Colonic mucosa (tissue), 4 donors: ENCODE data around the gene F10. TPM values are rescaled to one million over a fixed set of nuclear protein-coding genes. Genes with fewer than 3 reads are reported as not detected.

Experiments
- DNase-seq: peaks from one replicate; pipeline ENCODE4 v3.0.0-alpha.2; 2020
- H3K27ac ChIP-seq: fragments of 200-600 bp; one replicate; pipeline ENCODE4 v1.8.0; 2021
- H3K27me3 ChIP-seq: fragments of 200-600 bp; one replicate; pipeline ENCODE4 v1.8.0; 2021
- H3K36me3 ChIP-seq: fragments of 200-600 bp; one replicate; pipeline ENCODE4 v1.8.0; 2021
- H3K4me1 ChIP-seq: fragments of 200-600 bp; one replicate; pipeline ENCODE4 v1.8.0; 2021; ENCODE audit warnings: mild to moderate bottlenecking
- H3K4me3 ChIP-seq: fragments of 200-600 bp; one replicate; pipeline ENCODE4 v1.8.0; 2021
- H3K9ac ChIP-seq, 2 donors: one replicate each; pipeline ENCODE4 v1.7.0; 2013; ENCODE audit warnings: control low read depth in 2 of 2, low read depth in 2 of 2, low read length in 2 of 2
- H3K9me3 ChIP-seq: fragments of 200-600 bp; one replicate; pipeline ENCODE4 v1.8.0; 2021
- CTCF ChIP-seq: fragments of 200-600 bp; IDR thresholded peaks from one replicate; pipeline ENCODE4 v1.8.0; 2022; ENCODE audit warnings: antibody characterized with exemption, mild to moderate bottlenecking
- intact Hi-C: fragments of 100-400 bp; cut with DNase I; formaldehyde crosslinking; loops from one replicate; pipeline ENCODE4 v1.14.1; 2022
- total RNA-seq, 2 donors: library from RNA; stranded (reverse); fragmentation: NEBNext Ultra II Directional in 1 of 2; extraction: Animal tissue kit (Norgen Biotek cat#: 25700) in 1 of 2; gene quantifications; one replicate each; pipeline ENCODE4 v1.2.1, GENCODE V29; 2021
- donor health status: healthy.
- donor health status: DM: no; HTN: no; CAD: no.
- donor health status: DM: no; HTN: no; CAD: no.

F10 gene
- total RNA-seq, 2 donors from 2014 or later = 1.5 to 4.1 TPM

DNA sequence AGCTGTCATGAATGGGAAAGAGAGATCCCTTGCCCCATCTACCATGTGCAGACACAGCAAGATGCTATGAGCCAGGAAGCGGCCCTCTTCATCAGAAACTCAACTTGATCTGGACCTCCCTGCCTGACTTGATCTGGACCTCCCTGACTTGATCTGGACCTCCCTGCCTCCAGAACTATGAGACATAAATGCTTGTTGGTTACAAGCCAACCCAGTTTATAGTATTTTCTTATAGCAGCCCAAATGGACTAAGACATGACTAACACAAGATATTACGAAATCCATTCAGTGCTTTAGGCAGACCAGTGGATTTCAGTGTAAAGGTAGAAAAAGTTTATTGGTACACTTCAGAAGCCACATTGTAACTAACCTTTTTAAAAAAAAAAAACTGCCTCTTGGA, 70.3 kb downstream of the F10 start:
- peaks cover 13% of the 10 kb centered on the region for H3K36me3 ChIP-seq
- no peak for DNase-seq
- no peaks in the 10 kb centered on the region for H3K27me3 ChIP-seq
- H3K9ac ChIP-seq = no peak overlapping the region
- H3K4me1 ChIP-seq = no peaks in the 10 kb centered on the region
- H3K9me3 ChIP-seq = no peaks in the 10 kb centered on the region
- no peak for TF ChIP-seq CTCF
- H3K4me3 ChIP-seq = no peak overlapping the region
- intact Hi-C loops = no loop called here
- H3K27ac ChIP-seq = no peak overlapping the region

GRCh38 chr13:113195360-113195759, 72.8 kb downstream of the F10 start:
- intact Hi-C loops = no loop called here
- no peak for DNase-seq
- no peak for TF ChIP-seq CTCF
- no peaks in the 10 kb centered on the region for H3K9me3 ChIP-seq
- no peaks in the 10 kb centered on the region for H3K4me1 ChIP-seq
- H3K27me3 ChIP-seq = no peaks in the 10 kb centered on the region
- H3K36me3 ChIP-seq = peaks cover 13% of the 10 kb centered on the region
- H3K9ac ChIP-seq = no peak overlapping the region
- H3K4me3 ChIP-seq = no peak overlapping the region
- H3K27ac ChIP-seq = no peak overlapping the region

- H3K4me3 ChIP-seq = no peak overlapping the region
- intact Hi-C loops = no loop called here
- H3K36me3 ChIP-seq = peaks cover 13% of the 10 kb centered on the region
- no peaks in the 10 kb centered on the region for H3K4me1 ChIP-seq
- no peak overlapping the region for H3K27ac ChIP-seq
- DNase-seq = no peak
- H3K27me3 ChIP-seq = no peaks in the 10 kb centered on the region
- no peaks in the 10 kb centered on the region for H3K9me3 ChIP-seq
- no peak overlapping the region for H3K9ac ChIP-seq
- no peak for TF ChIP-seq CTCF
Observed at GRCh38 chr13:113196970-113197737, 74.6 kb downstream of the F10 start.

Other genes starting within 250 kb of the F10 start
- gene MCF2L, start 153.6 kb upstream of the F10 start, total RNA-seq = 10 to 100 TPM; 45.0 to 88.3 TPM
- under 1 TPM; 0.11 to 0.12 TPM for gene F7, start 17.0 kb upstream of the F10 start, total RNA-seq
- not detected for gene PROZ, start 35.8 kb downstream of the F10 start, total RNA-seq
- 10 to 100 TPM; 23.4 to 40.2 TPM for gene PCID2, start 85.9 kb downstream of the F10 start, total RNA-seq
- gene CUL4A, start 86.8 kb downstream of the F10 start, total RNA-seq = 10 to 100 TPM; 54.6 to 62.6 TPM
- gene LAMP1, start 174.4 kb downstream of the F10 start, total RNA-seq = 100 to 1,000 TPM; 184 to 226 TPM
- gene GRTP1, start 241.3 kb downstream of the F10 start, total RNA-seq = 10 to 100 TPM; 58.3 to 58.5 TPM